Right lobe of liver (tissue), 4 donors: ENCODE results near the gene MYO10.

ENCODE experiments used
- POLR2A ChIP-seq: fragments of 450-650 bp; IDR thresholded peaks from one replicate; pipeline ENCODE4 v1.6.1; 2017; ENCODE audit warnings: antibody characterized with exemption, mild to moderate bottlenecking
- TF ChIP-seq, protein P1 (sequence below), 4 donors: fragments of 200-600 bp in 3 of 4; fragments of 450-650 bp in 1 of 4; IDR thresholded peaks; one replicate each; pipeline versions ENCODE4 v1.5.1 to v1.8.0; 2016 to 2022; ENCODE audit warnings: antibody characterized with exemption in 4 of 4, mild to moderate bottlenecking in 2 of 4
- donor health status: DM: no; HTN: no; CAD: no.
- donor health status: DM: no; HTN: no; CAD: no.
- donor health status: DM: no; HTN: yes; CAD: no.

DNA sequence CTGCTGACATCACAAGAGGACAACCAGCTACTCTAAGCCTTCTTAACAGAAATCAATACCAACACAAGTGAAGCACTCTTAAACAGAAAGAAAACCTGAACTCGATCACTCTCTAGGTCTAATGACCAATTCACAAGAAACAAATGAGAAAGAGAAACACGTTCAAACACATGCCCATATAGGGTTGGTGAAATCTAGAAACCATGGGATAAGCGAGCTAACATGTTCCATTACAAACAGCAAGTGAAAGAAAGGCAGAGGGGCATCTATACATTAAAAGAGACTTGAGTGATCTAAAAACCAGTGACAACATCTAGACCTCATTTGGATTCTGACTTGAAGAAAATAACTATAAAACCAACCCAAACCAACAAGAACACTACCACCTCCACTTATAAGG is 244.4 kb downstream of the MYO10 start:
- TF ChIP-seq, protein P1, sequence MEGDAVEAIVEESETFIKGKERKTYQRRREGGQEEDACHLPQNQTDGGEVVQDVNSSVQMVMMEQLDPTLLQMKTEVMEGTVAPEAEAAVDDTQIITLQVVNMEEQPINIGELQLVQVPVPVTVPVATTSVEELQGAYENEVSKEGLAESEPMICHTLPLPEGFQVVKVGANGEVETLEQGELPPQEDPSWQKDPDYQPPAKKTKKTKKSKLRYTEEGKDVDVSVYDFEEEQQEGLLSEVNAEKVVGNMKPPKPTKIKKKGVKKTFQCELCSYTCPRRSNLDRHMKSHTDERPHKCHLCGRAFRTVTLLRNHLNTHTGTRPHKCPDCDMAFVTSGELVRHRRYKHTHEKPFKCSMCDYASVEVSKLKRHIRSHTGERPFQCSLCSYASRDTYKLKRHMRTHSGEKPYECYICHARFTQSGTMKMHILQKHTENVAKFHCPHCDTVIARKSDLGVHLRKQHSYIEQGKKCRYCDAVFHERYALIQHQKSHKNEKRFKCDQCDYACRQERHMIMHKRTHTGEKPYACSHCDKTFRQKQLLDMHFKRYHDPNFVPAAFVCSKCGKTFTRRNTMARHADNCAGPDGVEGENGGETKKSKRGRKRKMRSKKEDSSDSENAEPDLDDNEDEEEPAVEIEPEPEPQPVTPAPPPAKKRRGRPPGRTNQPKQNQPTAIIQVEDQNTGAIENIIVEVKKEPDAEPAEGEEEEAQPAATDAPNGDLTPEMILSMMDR (IDR thresholded peaks at IDR 0.05) = no peak
- no peak for TF ChIP-seq POLR2A
